Fibroblast of lung (primary cell): ENCODE measurements around the gene MAML3.

ENCODE experiments used
- CTCF ChIP-seq, 2 donors: IDR thresholded peaks in 1 of 2; conservative IDR thresholded peaks in 1 of 2; 1 replicate in 1 of 2; 2 replicates in 1 of 2; pipeline ENCODE4 v1.5.1; 2011 to 2012; ENCODE audit warnings: low read length in 2 of 2, control low read depth in 1 of 2, inconsistent platforms in 1 of 2, low read depth in 1 of 2, mild to moderate bottlenecking in 1 of 2
- EZH2 ChIP-seq: IDR thresholded peaks from 2 replicates; pipeline ENCODE4 v1.5.1; 2012; ENCODE audit warnings: low read length, control low read depth, mild to moderate bottlenecking; ENCODE audit errors: missing control alignments

DNA sequence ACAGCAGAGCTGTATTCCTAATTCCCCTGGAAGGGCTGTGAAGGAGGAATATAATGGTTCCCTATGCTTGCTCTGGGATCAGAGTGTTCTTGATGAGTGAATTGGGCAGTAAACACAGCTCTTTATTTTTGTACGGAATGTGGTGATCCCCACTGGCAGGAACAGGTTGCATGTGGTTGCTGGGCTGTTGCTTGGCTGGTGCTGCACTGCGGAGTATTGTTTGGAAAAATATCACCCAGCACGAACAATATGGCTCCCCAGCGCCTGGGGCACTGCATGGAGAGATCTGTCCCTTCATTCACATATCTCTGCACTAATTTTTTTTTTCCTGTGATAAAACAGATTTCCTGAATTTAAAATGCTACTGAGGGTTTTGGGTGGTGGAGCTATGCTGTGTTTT is 368.6 kb downstream of the MAML3 start:
- TF ChIP-seq CTCF (conservative IDR thresholded peaks at IDR 0.05 in 1 of 2, IDR thresholded peaks at IDR 0.05 in 1 of 2; ENCODE audit: low read depth in 1 of 2, low read length in 2 of 2) (no peak), EZH2 (no peak)
